H9 (cell line): ENCODE results near the gene RAPGEF3. TPM values are rescaled to one million over a fixed set of nuclear protein-coding genes. Genes with fewer than 3 reads are reported as not detected.

Source experiments
- DNase-seq: peaks from one replicate; pipeline ENCODE4 v3.0.0-alpha.2; 2017
- H2AFZ ChIP-seq: one replicate; pipeline ENCODE4 v1.6.1; 2013; ENCODE audit warnings: mild to moderate bottlenecking, low read length, control low read depth, moderate library complexity
- H2AK5ac ChIP-seq: 2 replicates; pipeline ENCODE4 v1.6.1; 2013; ENCODE audit warnings: low read length, control low read depth, mixed read lengths; ENCODE audit not compliant: insufficient read length
- H2BK120ac ChIP-seq: one replicate; pipeline ENCODE4 v1.6.1; 2013; ENCODE audit warnings: low read depth, mild to moderate bottlenecking, low read length, control low read depth, inconsistent platforms; ENCODE audit not compliant: poor library complexity, severe bottlenecking
- H2BK12ac ChIP-seq: 2 replicates; pipeline ENCODE4 v1.6.1; 2013; ENCODE audit warnings: low read length, control low read depth, mixed read lengths, low read depth; ENCODE audit not compliant: insufficient read length
- H2BK15ac ChIP-seq: 2 replicates; pipeline ENCODE4 v1.6.1; 2013; ENCODE audit warnings: low read depth, low read length, control low read depth
- H2BK20ac ChIP-seq: one replicate; pipeline ENCODE4 v1.6.1; 2013; ENCODE audit warnings: low read depth, mild to moderate bottlenecking, low read length, control low read depth, inconsistent platforms; ENCODE audit not compliant: poor library complexity, severe bottlenecking
- H2BK5ac ChIP-seq: 2 replicates; pipeline ENCODE4 v1.6.1; 2013; ENCODE audit warnings: low read length, control low read depth, mixed read lengths; ENCODE audit not compliant: insufficient read length
- H3K14ac ChIP-seq: 2 replicates; pipeline ENCODE4 v1.6.1; 2013; ENCODE audit warnings: low read length, control low read depth; ENCODE audit not compliant: insufficient read depth
- H3K18ac ChIP-seq: 2 replicates; pipeline ENCODE4 v1.6.1; 2013; ENCODE audit warnings: low read depth, mild to moderate bottlenecking, mixed read lengths, low read length, control low read depth; ENCODE audit not compliant: insufficient read length
- H3K23ac ChIP-seq: 2 replicates; pipeline ENCODE4 v1.6.1; 2013; ENCODE audit warnings: low read length, control low read depth, mixed read lengths, low read depth; ENCODE audit not compliant: insufficient read length
- H3K23me2 ChIP-seq: 2 replicates; pipeline ENCODE4 v1.6.1; 2013; ENCODE audit warnings: low read depth, mild to moderate bottlenecking, mixed read lengths, low read length, control low read depth; ENCODE audit not compliant: insufficient read length, poor library complexity, severe bottlenecking
- H3K27ac ChIP-seq: 2 replicates; pipeline ENCODE4 v1.5.1; 2013; ENCODE audit warnings: low read length, control low read depth, mixed read lengths, low read depth; ENCODE audit not compliant: insufficient read length
- H3K27me3 ChIP-seq: 2 replicates; pipeline ENCODE4 v1.6.1; 2013; ENCODE audit warnings: low read length, control low read depth, inconsistent platforms; ENCODE audit not compliant: insufficient read depth
- H3K4ac ChIP-seq: 2 replicates; pipeline ENCODE4 v1.6.1; 2013; ENCODE audit warnings: low read depth, mild to moderate bottlenecking, control low read depth, inconsistent platforms, low read length, moderate library complexity
- H3K4me1 ChIP-seq: 2 replicates; pipeline ENCODE4 v1.6.1; 2013; ENCODE audit warnings: low read length, control low read depth, inconsistent platforms; ENCODE audit not compliant: insufficient read depth
- H3K4me2 ChIP-seq: 2 replicates; pipeline ENCODE4 v1.6.1; 2013; ENCODE audit warnings: low read length, control low read depth, mixed read lengths; ENCODE audit not compliant: insufficient read length, insufficient read depth
- H3K56ac ChIP-seq: 2 replicates; pipeline ENCODE4 v1.6.1; 2013; ENCODE audit warnings: low read depth, mild to moderate bottlenecking, mixed read lengths, low read length, control low read depth; ENCODE audit not compliant: insufficient read length
- H3K79me1 ChIP-seq: 2 replicates; pipeline ENCODE4 v1.6.1; 2013; ENCODE audit warnings: low read depth, mild to moderate bottlenecking, moderate library complexity, low read length, control low read depth, inconsistent platforms; ENCODE audit not compliant: insufficient read depth, poor library complexity, severe bottlenecking
- H3K79me2 ChIP-seq: 2 replicates; pipeline ENCODE4 v1.6.1; 2013; ENCODE audit warnings: low read length, control low read depth, inconsistent platforms; ENCODE audit not compliant: insufficient read depth
- H3K9ac ChIP-seq: 2 replicates; pipeline ENCODE4 v1.6.1; 2013; ENCODE audit warnings: low read length, control low read depth, mixed read lengths; ENCODE audit not compliant: insufficient read length; ENCODE audit errors: extremely low read depth
- H3K9me3 ChIP-seq: one replicate; pipeline ENCODE4 v1.6.1; 2013; ENCODE audit warnings: low read depth, low read length, inconsistent platforms; ENCODE audit not compliant: control insufficient read depth
- H3T11ph ChIP-seq: one replicate; pipeline ENCODE4 v1.6.1; 2013; ENCODE audit warnings: mild to moderate bottlenecking, low read length, control low read depth, inconsistent platforms
- H4K20me1 ChIP-seq: one replicate; pipeline ENCODE4 v1.6.1; 2013; ENCODE audit not compliant: control insufficient read depth, insufficient read length, insufficient read depth
- H4K5ac ChIP-seq: 2 replicates; pipeline ENCODE4 v1.6.1; 2013; ENCODE audit warnings: low read depth, mild to moderate bottlenecking, mixed read lengths, low read length, control low read depth; ENCODE audit not compliant: insufficient read length
- H4K8ac ChIP-seq: replicated peaks from 2 replicates; pipeline ENCODE4 v1.6.1; 2013; ENCODE audit warnings: low read length, control low read depth, mixed read lengths, low read depth; ENCODE audit not compliant: insufficient read length
- H4K91ac ChIP-seq: 2 replicates; pipeline ENCODE4 v1.6.1; 2013; ENCODE audit warnings: low read depth, mild to moderate bottlenecking, moderate library complexity, mixed read lengths, low read length, control low read depth; ENCODE audit not compliant: insufficient read length
- H3K27ac Mint-ChIP-seq, 3 experiments: 2 replicates in 2 of 3; 3 replicates in 1 of 3; pipeline ENCODE4 v1.8.0; 2020 to 2021; ENCODE audit warnings: mixed read lengths in 3 of 3, mild to moderate bottlenecking in 1 of 3, moderate library complexity in 1 of 3
- H3K27me3 Mint-ChIP-seq: 2 replicates; pipeline ENCODE4 v1.8.0; 2021; ENCODE audit warnings: low read depth, mild to moderate bottlenecking, moderate library complexity, mixed read lengths
- H3K36me3 Mint-ChIP-seq, 3 experiments: 2 replicates in 2 of 3; 3 replicates in 1 of 3; pipeline ENCODE4 v1.8.0; 2020 to 2021; ENCODE audit warnings: low read depth in 3 of 3, mixed read lengths in 3 of 3; ENCODE audit not compliant: insufficient read depth in 1 of 3
- H3K4me1 Mint-ChIP-seq, 2 experiments: 2 replicates each; pipeline ENCODE4 v1.8.0; 2020; ENCODE audit warnings: mixed read lengths in 2 of 2
- H3K4me3 Mint-ChIP-seq, 2 experiments: 2 replicates in 1 of 2; 3 replicates in 1 of 2; pipeline ENCODE4 v1.8.0; 2020 to 2021; ENCODE audit warnings: mild to moderate bottlenecking in 2 of 2, mixed read lengths in 2 of 2, moderate library complexity in 1 of 2
- H3K9me3 Mint-ChIP-seq, 2 experiments: 2 replicates in 1 of 2; 3 replicates in 1 of 2; pipeline ENCODE4 v1.8.0; 2020; ENCODE audit warnings: mild to moderate bottlenecking in 2 of 2, mixed read lengths in 2 of 2, moderate library complexity in 1 of 2
- WGBS: extraction: QIAGEN DNeasy Blood & Tissue Kit; methylation state at CpG from one replicate; pipeline ENCODE4 v1.1.7; 2013; ENCODE audit warnings: missing lambda C conversion rate, low lambda C conversion rate, mixed read lengths; ENCODE audit not compliant: insufficient read length; ENCODE audit errors: extremely low coverage; 5-methylcytosine and 5-hydroxymethylcytosine counted together
- total RNA-seq: library from RNA; stranded (reverse); gene quantifications from 2 replicates; pipeline ENCODE4 v1.2.1, GENCODE V29; 2021
- TF ChIP-seq, protein P1 (sequence below): fragments of 200-600 bp; sonication (generic); conservative IDR thresholded peaks from 3 replicates; pipeline ENCODE4 v1.8.0; 2021; ENCODE audit warnings: antibody characterized with exemption, mild to moderate bottlenecking

RAPGEF3 gene
- total RNA-seq, 1 experiment from 2014 or later, result 7.4 TPM

DNA sequence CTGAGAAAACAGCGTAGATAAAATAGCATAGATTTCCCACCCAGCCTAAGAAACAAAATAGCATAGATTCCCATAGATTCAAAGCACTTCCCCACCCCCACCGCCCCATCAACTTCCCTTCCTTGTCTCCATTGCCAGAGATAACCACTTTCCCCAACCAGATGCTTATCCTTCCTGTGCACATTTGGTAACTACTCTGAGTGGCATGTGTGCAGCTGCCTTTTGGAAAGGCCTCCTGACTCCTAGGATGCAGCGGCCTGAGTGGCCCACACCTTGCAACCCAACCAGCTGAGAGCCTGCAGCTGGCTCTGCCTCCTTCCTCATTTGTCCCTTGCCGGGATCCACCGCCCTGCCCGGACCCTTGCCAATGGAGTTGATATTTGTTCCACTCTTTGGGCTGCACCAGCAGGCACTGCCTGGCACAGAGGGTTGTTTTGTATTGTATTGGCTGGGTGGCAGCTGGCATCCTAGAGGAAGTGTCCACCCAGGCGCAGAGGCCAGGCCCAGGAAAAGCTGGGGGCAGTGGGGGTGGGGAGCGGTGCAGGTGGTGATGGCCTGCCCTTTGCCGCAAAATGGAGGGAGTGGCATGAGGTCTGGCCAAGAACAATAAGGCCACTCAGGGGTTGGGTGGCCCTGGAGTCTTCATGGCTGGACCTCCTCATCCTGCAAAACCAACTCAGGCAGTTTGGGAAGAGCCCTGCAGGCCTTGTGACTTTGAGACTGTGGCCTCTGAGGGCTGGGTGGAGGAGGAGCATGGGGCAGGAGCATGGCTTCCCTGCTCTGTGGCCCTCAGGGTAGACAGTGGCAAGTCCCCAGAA, 19.3 kb upstream of the RAPGEF3 start:
- Histone ChIP-seq H3K27me3 (no peaks in the 10 kb centered on the region), H3K4me1 (peaks cover 3% of the 10 kb centered on the region; the same call in 1 of the 2 replicates), H3K79me2 (no peaks in the 10 kb centered on the region), H2AFZ (no peak overlapping the region), H4K91ac (no peak overlapping the region), H2BK15ac (no peak overlapping the region), H3K79me1 (no peaks in the 10 kb centered on the region), H2BK12ac (no peak overlapping the region), H4K8ac (no peak overlapping the region), H3K4me2 (no peak overlapping the region), H2BK20ac (no peak overlapping the region), H4K20me1 (peaks cover 2% of the 10 kb centered on the region), H3K4ac (no peak overlapping the region), H3T11ph (no peak overlapping the region), H3K23ac (no peak overlapping the region), H2AK5ac (no peak overlapping the region), H3K27ac (no peak overlapping the region), H3K56ac (no peak overlapping the region), H3K9me3 (no peaks in the 10 kb centered on the region), H4K5ac (no peak overlapping the region), H3K9ac (no peak overlapping the region), H2BK120ac (no peak overlapping the region), H3K14ac (no peak overlapping the region; the same call in 1 of the 2 replicates), H2BK5ac (no peak overlapping the region), H3K18ac (no peak overlapping the region), H3K23me2 (peaks cover 6% of the 10 kb centered on the region)
- peaks cover 1 to 5% (median 5%) of the 10 kb centered on the region in 3 experiments; a peak in 6 of 7 replicates for H3K36me3 Mint-ChIP-seq
- no peak for DNase-seq
- no CpG with 5 or more reads among the region's 9 CpGs for WGBS
- TF ChIP-seq, protein P1, sequence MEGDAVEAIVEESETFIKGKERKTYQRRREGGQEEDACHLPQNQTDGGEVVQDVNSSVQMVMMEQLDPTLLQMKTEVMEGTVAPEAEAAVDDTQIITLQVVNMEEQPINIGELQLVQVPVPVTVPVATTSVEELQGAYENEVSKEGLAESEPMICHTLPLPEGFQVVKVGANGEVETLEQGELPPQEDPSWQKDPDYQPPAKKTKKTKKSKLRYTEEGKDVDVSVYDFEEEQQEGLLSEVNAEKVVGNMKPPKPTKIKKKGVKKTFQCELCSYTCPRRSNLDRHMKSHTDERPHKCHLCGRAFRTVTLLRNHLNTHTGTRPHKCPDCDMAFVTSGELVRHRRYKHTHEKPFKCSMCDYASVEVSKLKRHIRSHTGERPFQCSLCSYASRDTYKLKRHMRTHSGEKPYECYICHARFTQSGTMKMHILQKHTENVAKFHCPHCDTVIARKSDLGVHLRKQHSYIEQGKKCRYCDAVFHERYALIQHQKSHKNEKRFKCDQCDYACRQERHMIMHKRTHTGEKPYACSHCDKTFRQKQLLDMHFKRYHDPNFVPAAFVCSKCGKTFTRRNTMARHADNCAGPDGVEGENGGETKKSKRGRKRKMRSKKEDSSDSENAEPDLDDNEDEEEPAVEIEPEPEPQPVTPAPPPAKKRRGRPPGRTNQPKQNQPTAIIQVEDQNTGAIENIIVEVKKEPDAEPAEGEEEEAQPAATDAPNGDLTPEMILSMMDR, result no peak
- peaks cover 26% of the 10 kb centered on the region for H3K27me3 Mint-ChIP-seq
- H3K9me3 Mint-ChIP-seq, result no peaks in the 10 kb centered on the region
- peaks cover 22 to 39% of the 10 kb centered on the region in 2 experiments for H3K4me1 Mint-ChIP-seq
- no peak overlapping the region for H3K27ac Mint-ChIP-seq
- no peak overlapping the region for H3K4me3 Mint-ChIP-seq
